Type B pancreatic cell (in vitro differentiated cells): Measurements from ENCODE around the gene ABL1. TPM values are rescaled to one million over a fixed set of nuclear protein-coding genes. Genes with fewer than 3 reads are reported as not detected.

Experiments
- DNase-seq: peaks from one replicate; pipeline ENCODE4 v3.0.0; 2021; ENCODE audit warnings: mixed read lengths; ENCODE audit not compliant: unreplicated experiment; ENCODE audit errors: extremely low spot score
- H3K27ac Mint-ChIP-seq: 2 replicates; pipeline ENCODE4 v1.8.0; 2021; ENCODE audit warnings: mild to moderate bottlenecking, mixed read lengths
- H3K27me3 Mint-ChIP-seq: 2 replicates; pipeline ENCODE4 v1.8.0; 2021; ENCODE audit warnings: mixed read lengths
- H3K36me3 Mint-ChIP-seq: 2 replicates; pipeline ENCODE4 v1.8.0; 2021; ENCODE audit warnings: mixed read lengths
- H3K4me1 Mint-ChIP-seq: one replicate; pipeline ENCODE4 v1.8.0; 2021; ENCODE audit warnings: mixed read lengths; ENCODE audit not compliant: unreplicated experiment
- H3K4me3 Mint-ChIP-seq: 2 replicates; pipeline ENCODE4 v1.8.0; 2021; ENCODE audit warnings: mild to moderate bottlenecking, mixed read lengths
- H3K9me3 Mint-ChIP-seq: 2 replicates; pipeline ENCODE4 v1.8.0; 2021; ENCODE audit warnings: mixed read lengths
- total RNA-seq: library from RNA; stranded (reverse); gene quantifications from 2 replicates; pipeline ENCODE4 v1.2.1, GENCODE V29; 2021; ENCODE audit warnings: low replicate concordance
- TF ChIP-seq, protein P1 (sequence below): fragments of 200-600 bp; sonication (generic); conservative IDR thresholded peaks from 2 replicates; pipeline ENCODE4 v1.5.0; 2021; ENCODE audit warnings: antibody characterized with exemption, mild to moderate bottlenecking

The ABL1 gene
- total RNA-seq, 1 donor from 2014 or later: 91.8 TPM

GRCh38 chr9:130896233-130897014, 61.4 kb downstream of the ABL1 start, which contains the start of gene QRFP:
Gene QRFP, minus strand, starts transcription at chr9:130896812. Its CDS starts 2,974 bp downstream, at chr9:130893838.
- Mint-ChIP-seq H3K4me3 (no peak within 1 kb of the TSS), H3K36me3 (no peaks in the 10 kb centered on the region), H3K27me3 (peaks cover 4% of the 10 kb centered on the region), H3K9me3 (no peaks in the 10 kb centered on the region), H3K27ac (no peak within 1 kb of the TSS), H3K4me1 (peaks cover 4% of the 10 kb centered on the region)
- no peak for DNase-seq
- TF ChIP-seq, protein P1, sequence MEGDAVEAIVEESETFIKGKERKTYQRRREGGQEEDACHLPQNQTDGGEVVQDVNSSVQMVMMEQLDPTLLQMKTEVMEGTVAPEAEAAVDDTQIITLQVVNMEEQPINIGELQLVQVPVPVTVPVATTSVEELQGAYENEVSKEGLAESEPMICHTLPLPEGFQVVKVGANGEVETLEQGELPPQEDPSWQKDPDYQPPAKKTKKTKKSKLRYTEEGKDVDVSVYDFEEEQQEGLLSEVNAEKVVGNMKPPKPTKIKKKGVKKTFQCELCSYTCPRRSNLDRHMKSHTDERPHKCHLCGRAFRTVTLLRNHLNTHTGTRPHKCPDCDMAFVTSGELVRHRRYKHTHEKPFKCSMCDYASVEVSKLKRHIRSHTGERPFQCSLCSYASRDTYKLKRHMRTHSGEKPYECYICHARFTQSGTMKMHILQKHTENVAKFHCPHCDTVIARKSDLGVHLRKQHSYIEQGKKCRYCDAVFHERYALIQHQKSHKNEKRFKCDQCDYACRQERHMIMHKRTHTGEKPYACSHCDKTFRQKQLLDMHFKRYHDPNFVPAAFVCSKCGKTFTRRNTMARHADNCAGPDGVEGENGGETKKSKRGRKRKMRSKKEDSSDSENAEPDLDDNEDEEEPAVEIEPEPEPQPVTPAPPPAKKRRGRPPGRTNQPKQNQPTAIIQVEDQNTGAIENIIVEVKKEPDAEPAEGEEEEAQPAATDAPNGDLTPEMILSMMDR: no peak

DNA sequence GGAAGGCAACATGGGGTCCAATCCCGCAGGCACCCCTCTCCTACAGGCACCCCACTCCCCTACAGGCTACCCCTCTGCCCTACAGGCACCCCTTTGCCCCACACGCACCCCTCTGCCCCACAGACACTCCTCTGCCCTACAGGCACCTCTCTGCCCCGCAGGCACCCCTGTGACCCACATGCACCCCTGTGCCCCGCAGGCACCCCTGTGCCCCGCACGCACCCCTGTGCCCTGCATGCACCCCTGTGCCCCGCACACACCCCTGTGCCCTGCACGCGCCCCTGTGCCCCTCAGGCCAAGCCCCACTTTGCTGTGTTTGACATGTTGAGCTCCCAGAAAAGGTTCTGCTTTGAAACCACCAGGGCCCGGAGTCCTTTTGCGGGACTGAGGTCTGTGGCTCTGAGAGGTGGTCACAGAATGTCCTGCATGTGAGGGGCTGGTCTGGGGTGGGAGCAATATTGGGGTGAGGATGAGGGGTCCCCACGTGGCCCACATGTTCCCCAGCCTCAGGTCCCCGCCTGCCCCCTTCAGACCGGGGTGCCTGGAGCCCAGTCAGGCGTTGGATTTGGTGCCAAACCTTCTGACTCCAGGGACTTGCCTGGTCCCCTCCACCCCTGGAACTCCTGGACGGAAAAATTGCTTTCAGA, 62.2 kb downstream of the ABL1 start:
- peaks cover 4% of the 10 kb centered on the region for H3K27me3 Mint-ChIP-seq
- peaks cover 4% of the 10 kb centered on the region for H3K4me1 Mint-ChIP-seq
- no peak for DNase-seq
- no peaks in the 10 kb centered on the region for H3K9me3 Mint-ChIP-seq
- no peak overlapping the region for H3K27ac Mint-ChIP-seq
- TF ChIP-seq, protein P1: no peak
- no peaks in the 10 kb centered on the region for H3K36me3 Mint-ChIP-seq
- H3K4me3 Mint-ChIP-seq: no peak overlapping the region

DNA sequence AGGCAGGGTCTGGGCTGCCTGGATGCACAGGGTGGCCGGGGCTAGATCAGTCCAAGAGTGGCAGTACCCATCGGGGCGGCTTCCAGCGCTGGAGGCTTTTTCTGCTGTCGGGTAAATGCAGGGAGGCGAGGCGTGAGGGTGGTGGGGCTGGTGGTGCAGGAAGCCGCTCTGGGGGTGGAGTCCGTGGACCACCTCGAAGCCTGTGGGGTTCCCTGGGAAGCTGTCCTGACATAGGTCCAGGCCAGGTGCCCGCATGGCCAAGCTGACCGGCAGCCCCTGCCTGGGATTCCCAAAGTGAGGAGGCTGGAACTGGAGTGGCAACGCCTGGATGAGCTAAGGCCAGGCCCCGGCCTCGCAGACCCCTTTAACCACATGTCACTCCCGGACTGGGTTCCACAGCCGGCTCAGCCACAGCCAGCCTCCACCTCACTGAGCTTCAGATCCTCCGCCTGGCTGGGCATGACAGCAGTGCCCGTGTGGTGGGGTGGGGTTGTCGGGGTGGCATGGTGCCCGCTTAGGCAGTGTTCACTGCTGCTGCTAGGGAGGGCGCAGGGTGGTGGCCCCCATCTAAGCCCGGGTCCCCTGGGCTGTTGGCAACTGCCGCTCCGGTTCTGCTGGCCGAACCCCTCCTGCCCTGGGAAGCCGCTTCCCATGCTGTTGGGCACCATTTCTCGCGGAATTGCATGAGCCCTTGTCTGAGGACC, 62.9 kb downstream of the ABL1 start:
- no peak overlapping the region for H3K4me3 Mint-ChIP-seq
- TF ChIP-seq, protein P1: no peak
- H3K36me3 Mint-ChIP-seq: no peaks in the 10 kb centered on the region

DNA sequence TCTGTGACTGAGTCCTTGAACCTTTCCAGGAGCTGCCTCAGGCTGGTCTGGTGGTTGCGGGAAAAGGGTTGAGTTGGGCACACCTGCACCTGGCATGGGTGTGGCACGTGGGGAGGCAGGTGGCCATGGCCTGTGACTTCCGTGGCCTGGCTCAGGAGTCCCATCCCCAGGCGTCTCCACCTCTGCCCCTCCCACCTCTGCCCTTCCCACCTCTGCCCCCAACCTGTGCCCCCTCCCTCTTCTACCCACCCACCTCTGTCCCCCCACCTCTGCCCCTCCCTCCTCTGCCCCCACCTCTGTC, 63.4 kb downstream of the ABL1 start:
- no peaks in the 10 kb centered on the region for H3K9me3 Mint-ChIP-seq
- DNase-seq: no peak
- no peaks in the 10 kb centered on the region for H3K4me1 Mint-ChIP-seq
- H3K27me3 Mint-ChIP-seq: peaks cover 4% of the 10 kb centered on the region
- no peak overlapping the region for H3K27ac Mint-ChIP-seq
- H3K4me3 Mint-ChIP-seq: no peak overlapping the region
- H3K36me3 Mint-ChIP-seq: no peaks in the 10 kb centered on the region
- TF ChIP-seq, protein P1: no peak

More for the DNA sequence above, 62.9 kb downstream of the ABL1 start:
- H3K4me1 Mint-ChIP-seq: peaks cover 2% of the 10 kb centered on the region
- H3K27me3 Mint-ChIP-seq: peaks cover 4% of the 10 kb centered on the region
- H3K27ac Mint-ChIP-seq: no peak overlapping the region
- H3K9me3 Mint-ChIP-seq: no peaks in the 10 kb centered on the region
- no peak for DNase-seq

GRCh38 chr9:130899051-130899748, 64.1 kb downstream of the ABL1 start:
- peaks cover 4% of the 10 kb centered on the region for H3K27me3 Mint-ChIP-seq
- no peaks in the 10 kb centered on the region for H3K4me1 Mint-ChIP-seq
- H3K27ac Mint-ChIP-seq: no peak overlapping the region
- TF ChIP-seq, protein P1: no peak
- no peak overlapping the region for H3K4me3 Mint-ChIP-seq
- no peaks in the 10 kb centered on the region for H3K9me3 Mint-ChIP-seq
- no peaks in the 10 kb centered on the region for H3K36me3 Mint-ChIP-seq
- no peak for DNase-seq
